NB4 (cell line): ENCODE data around the gene UMAD1.

Source experiments
- MYC ChIP-seq: IDR thresholded peaks from 2 replicates; pipeline ENCODE4 v1.6.1; 2011; ENCODE audit warnings: low read depth, low read length
- POLR2A ChIP-seq: IDR thresholded peaks from 2 replicates; pipeline ENCODE4 v1.6.1; 2011; ENCODE audit warnings: mild to moderate bottlenecking; ENCODE audit not compliant: insufficient read length; ENCODE audit errors: extremely low read depth
- TF ChIP-seq, protein P1 (sequence below): IDR thresholded peaks from one replicate; pipeline ENCODE4 v1.5.1; 2012; ENCODE audit warnings: low read depth, low read length
- TF ChIP-seq, protein P2 (sequence below): IDR thresholded peaks from 2 replicates; pipeline ENCODE4 v1.6.1; 2011; ENCODE audit warnings: low read depth, low read length

DNA sequence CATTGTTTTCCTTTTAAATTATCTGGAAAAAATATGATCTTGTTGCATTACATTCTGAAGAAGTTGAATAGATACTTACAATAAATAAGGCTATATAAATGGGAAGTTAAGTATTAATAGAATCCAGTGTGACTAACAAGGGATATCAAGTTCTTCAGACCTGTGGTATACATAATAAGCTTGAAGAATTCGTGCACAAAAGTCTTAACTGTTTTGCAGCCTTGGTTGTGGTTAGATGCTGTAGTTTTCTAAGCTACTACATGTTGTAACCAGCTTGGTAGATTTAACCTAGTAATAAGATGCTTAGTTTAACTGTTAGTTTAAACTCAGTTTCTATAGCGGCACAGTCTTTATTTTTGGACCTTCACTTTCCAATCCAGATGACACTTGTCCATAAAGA lies 221.8 kb downstream of the UMAD1 start:
- TF ChIP-seq, protein P1, sequence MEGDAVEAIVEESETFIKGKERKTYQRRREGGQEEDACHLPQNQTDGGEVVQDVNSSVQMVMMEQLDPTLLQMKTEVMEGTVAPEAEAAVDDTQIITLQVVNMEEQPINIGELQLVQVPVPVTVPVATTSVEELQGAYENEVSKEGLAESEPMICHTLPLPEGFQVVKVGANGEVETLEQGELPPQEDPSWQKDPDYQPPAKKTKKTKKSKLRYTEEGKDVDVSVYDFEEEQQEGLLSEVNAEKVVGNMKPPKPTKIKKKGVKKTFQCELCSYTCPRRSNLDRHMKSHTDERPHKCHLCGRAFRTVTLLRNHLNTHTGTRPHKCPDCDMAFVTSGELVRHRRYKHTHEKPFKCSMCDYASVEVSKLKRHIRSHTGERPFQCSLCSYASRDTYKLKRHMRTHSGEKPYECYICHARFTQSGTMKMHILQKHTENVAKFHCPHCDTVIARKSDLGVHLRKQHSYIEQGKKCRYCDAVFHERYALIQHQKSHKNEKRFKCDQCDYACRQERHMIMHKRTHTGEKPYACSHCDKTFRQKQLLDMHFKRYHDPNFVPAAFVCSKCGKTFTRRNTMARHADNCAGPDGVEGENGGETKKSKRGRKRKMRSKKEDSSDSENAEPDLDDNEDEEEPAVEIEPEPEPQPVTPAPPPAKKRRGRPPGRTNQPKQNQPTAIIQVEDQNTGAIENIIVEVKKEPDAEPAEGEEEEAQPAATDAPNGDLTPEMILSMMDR: no peak
- TF ChIP-seq POLR2A (no peak), MYC (no peak)
- TF ChIP-seq, protein P2, sequence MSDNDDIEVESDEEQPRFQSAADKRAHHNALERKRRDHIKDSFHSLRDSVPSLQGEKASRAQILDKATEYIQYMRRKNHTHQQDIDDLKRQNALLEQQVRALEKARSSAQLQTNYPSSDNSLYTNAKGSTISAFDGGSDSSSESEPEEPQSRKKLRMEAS: no peak
